ENCODE results near the gene EFCAB6.

Gene EFCAB6

DNA sequence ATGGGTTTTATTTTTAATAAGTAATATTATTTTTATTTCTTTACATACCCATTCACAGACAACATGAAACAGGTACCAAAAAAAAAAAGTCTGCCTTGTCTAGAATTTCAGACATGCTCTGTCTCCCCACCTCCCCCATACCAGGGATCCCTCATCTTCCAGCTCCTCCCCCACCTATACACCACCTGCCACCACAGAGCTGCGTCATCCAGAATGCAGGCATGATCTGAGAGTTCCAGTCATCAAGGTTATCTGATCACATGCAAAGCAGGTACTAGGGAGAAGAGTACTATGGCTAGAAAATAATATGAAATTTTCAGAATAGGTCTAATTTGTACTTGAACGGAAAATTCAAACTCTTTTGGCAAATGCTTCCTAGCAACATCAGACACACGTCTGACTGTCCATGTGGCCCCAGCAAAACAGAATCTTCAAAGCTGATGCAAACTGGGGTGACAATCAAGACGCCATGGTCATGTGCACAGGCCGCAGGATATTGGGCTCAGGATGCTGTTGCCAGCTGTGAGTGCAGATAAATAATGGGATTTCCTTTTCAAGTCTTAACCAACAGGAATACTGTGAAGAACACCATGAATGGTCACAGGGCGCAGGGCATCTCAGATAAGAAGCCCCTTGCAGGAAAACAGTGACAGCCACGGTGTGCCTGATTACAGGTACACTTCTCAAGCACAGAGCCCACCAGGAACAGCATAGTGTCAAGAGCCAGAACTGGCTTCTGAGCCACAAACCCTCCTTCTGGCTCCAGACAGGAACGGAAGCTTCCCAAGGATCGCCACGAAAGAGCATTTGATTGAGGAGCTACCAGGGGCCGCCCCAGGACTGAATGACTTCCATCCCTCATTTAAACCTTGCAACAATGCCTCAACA, 169.5 kb downstream of the EFCAB6 start:
- no peak for DNase-seq (ENCODE audit: low read depth)
- TF ChIP-seq, protein P1, sequence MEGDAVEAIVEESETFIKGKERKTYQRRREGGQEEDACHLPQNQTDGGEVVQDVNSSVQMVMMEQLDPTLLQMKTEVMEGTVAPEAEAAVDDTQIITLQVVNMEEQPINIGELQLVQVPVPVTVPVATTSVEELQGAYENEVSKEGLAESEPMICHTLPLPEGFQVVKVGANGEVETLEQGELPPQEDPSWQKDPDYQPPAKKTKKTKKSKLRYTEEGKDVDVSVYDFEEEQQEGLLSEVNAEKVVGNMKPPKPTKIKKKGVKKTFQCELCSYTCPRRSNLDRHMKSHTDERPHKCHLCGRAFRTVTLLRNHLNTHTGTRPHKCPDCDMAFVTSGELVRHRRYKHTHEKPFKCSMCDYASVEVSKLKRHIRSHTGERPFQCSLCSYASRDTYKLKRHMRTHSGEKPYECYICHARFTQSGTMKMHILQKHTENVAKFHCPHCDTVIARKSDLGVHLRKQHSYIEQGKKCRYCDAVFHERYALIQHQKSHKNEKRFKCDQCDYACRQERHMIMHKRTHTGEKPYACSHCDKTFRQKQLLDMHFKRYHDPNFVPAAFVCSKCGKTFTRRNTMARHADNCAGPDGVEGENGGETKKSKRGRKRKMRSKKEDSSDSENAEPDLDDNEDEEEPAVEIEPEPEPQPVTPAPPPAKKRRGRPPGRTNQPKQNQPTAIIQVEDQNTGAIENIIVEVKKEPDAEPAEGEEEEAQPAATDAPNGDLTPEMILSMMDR (conservative IDR thresholded peaks at IDR 0.05; ENCODE audit: low read depth, low read length), result no peak
- H3K4me3 ChIP-seq (ENCODE audit: low read depth, low read length), result no peak overlapping the region

DNA sequence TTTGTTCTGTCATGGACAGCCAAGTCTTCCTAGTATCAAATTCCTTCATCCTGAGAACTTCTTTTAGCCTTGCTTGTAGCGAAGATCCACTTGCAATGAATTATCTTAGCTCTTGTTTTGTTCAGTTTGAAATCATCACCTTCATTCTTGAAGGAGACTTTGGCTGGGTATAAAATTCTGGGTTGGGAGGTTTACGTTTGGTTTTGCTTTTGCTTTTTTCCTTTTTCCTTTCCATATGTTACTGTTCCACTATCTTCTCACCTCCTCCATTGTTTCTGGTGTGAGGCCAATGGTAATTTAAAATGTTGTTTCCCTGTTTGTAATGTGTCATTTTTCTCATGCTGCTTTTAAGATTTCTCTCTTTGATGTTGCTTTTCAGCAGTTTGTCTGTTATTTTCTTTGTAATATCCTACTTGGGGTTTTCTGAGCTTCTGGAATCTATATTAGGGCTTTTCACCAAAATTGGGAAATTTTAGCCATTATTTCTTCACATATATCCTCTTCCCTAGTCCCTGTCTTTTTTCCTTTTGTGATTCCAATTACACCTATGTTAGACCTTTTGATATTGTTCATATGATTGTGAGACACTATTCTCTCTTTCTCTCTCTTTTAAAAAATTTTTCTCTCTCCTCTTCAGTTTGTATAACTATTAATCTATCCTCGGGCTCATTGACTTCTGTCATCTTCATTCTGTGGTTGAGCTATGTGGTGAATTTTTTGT, 172.7 kb downstream of the EFCAB6 start:
- no peak overlapping the region for H3K4me3 ChIP-seq (ENCODE audit: low read depth, low read length)
- TF ChIP-seq, protein P1 (conservative IDR thresholded peaks at IDR 0.05; ENCODE audit: low read depth, low read length), result no peak
- no peak for DNase-seq (ENCODE audit: low read depth)

DNA sequence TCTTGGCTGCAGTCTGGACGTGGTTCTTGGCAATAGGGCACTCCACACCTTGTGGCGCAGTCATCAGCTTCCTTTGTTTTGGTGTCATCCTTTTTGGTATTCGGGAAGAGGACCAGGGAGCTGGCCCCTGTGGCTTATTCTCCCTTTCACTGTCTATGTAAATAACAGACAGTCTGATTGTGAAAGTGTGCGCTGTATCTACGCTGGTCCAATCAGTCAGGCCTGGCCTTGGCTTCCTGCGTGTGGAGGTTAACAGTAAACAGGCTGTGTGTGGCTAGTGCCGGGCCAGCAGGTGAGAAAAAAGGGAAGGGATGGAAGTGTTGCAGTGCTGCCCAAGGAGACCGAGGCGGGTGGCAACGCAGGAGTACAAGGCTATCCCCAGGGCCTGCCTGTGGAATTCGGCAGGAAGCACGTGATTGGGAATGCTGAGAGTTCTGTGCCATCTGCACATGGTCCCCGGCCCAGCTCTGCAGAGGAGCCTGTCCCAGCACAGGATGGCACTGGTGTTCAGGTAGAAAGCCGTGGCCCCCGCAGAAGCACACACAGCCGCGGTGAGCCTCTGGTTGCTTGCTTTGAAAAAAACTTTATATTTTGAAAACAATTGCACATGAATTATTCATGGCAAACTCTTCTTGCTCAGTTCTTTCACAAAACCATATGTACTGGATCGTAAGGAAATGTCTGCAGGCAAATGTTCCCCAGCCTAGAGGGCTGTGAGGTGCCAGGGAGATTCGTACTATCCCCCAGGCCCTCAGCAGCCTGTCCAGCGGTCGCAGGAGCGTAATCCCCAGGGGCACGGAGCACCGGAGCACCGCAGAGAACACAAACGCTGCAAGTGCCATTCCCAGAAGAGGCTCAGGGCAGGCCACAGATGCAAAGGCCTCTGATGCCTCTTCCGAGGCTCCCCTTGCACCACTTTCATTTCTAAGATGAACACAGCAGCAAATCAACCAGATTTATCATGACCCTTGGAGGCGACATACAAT, 174.5 kb downstream of the EFCAB6 start:
- H3K4me3 ChIP-seq (ENCODE audit: low read depth, low read length), result no peak overlapping the region
- no peak for DNase-seq (ENCODE audit: low read depth)
- TF ChIP-seq, protein P1 (conservative IDR thresholded peaks at IDR 0.05; ENCODE audit: low read depth, low read length), result no peak

DNA sequence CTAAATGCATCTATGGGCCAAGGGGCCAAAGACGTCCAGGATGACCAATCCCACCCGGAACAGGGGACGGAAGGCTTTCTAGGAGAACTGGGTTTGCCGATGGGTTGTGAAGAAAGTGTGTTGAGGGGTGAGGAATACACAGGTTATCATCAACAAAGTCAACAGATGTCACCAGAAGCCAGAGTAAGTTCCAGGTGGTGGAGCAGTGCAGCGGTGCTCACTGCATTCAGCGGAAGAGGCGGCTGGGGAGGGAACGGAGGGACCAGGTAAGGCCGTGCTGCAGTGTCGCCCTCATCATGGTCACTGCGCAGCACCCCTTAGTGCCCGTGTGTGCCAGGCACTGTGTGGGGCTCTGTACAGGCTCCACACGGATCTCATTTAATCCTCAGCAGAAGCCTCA, 176.0 kb downstream of the EFCAB6 start:
- DNase-seq (ENCODE audit: low read depth), result no peak
- TF ChIP-seq, protein P1 (conservative IDR thresholded peaks at IDR 0.05; ENCODE audit: low read depth, low read length), result no peak
- no peak overlapping the region for H3K4me3 ChIP-seq (ENCODE audit: low read depth, low read length)

DNA sequence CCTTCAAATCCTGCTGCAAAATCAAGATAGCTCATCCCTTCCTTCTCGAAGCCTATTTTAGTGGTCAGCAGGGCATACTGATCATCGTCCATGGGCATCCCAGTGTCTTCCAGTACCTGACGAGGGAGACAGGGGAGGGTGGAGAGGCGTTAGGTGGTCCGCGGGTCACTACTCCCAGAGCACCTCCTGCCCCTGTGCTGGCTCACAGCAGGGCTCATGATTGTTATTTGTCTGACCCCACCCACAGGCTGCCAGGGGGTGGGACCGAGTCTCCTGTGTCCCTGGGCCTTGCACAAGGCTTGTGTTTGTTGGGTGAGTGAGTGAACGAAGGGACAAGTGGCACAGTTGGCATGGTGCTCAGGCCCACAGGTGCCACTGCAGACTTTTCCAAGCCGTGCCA, 177.0 kb downstream of the EFCAB6 start:
- DNase-seq (ENCODE audit: low read depth), result no peak
- TF ChIP-seq, protein P1 (conservative IDR thresholded peaks at IDR 0.05; ENCODE audit: low read depth, low read length), result no peak
- no peak overlapping the region for H3K4me3 ChIP-seq (ENCODE audit: low read depth, low read length)

DNA sequence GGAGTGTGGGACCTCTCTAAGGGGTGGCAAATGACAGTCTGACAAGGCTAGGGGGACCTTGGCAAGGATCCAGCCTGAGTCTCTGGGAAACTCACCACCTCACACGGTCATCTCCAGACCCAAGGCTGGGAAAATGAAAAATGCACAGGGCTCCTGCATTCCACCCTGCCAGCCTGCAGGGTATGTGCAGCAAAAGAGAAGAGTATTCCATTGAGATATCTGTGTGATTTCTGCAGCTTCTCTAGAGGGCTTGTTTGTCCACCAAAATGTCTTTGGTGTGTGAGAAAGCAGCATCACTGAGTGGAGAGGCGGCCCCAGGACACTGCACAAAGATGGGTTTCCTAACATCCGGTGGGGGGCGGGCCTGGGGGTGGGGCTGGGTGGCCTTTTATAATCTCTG, 177.8 kb downstream of the EFCAB6 start:
- no peak for DNase-seq (ENCODE audit: low read depth)
- H3K4me3 ChIP-seq (ENCODE audit: low read depth, low read length), result no peak overlapping the region
- TF ChIP-seq, protein P1 (conservative IDR thresholded peaks at IDR 0.05; ENCODE audit: low read depth, low read length), result no peak
